ENCODE data around the gene ZNF683.
A peak's percentile ranks its signal among the peaks of the same experiment; 100 is the strongest.
"Not testable (repeated sequence)": the region's sequence is repeated elsewhere in the genome, so short reads cannot be mapped to it uniquely, and the experiment has no call there.

The ZNF683 gene

DNA sequence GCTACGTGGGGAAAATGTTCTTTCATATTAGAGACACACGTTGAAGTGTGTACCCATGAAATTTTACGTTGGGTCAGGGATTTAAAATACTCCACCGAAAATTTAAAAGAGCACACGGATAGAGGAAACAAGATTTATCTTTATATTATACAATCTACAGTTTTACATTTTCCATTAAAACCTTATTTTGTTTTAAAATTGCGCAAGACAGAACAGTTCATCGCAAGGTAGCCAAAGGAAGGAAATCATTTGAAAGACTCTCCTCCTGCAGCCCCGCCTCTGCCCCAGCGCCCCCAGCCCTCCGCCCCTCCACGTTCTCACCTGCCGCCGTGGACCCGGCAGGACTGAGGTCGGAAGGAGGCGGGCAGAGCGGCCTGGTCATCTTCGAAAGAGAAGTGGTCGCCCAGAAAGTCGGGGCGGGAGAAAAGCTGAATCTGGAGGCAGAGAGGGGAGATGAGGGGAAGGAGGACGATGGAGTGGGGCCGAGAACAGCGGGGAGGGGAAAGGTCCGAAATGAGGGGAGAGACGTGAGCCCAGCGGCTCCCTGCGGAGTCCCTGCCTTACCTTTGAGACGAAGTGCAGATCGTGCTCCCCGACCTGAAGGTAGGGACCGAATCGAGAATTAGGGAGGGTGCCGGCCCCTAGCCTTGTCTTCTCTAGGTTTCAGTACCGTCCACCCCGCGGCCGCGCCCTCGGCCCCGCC is 36.6 kb downstream of the ZNF683 start:
- no peak for DNase-seq

DNA sequence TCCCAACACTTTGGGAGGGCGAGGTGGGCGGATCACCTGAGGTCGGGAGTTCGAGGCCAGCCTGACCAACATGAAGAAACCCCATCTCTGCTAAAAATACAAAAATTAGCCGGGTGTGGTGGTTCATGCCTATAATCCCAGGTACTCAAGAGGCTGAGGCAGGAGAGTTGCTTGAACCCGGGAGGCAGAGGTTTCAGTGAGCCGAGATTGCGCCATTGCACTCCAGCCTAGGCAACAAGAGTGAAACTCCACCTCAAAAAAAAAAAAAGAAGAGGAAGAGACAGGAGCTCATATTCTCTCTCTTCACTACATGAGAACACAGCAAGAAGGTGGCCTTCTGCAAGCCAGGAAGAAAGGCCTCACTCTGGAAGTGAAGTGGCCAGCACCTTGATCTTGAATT is 39.2 kb downstream of the ZNF683 start:
- DNase-seq: not testable (repeated sequence)

DNA sequence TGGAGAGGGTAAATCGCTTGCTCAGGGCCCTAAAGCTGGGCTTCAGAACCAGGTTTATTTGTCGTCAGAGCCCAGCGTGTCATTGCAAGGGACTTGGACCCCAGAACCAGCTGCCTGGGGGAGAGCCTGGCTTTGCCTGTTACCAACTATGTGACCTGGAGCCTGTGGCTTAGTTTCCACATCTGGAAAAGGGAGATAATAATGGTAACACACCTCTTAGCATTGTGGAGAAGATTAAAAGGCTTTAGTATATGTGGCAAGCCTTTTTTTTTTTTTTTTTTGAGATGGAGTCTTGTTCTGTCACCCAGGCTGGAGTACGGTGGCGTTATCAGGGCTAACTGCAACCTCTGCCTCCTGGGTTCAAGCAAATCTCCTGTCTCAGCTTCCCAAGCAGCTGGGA is 42.3 kb downstream of the ZNF683 start:
- DNase-seq: no peak

DNA sequence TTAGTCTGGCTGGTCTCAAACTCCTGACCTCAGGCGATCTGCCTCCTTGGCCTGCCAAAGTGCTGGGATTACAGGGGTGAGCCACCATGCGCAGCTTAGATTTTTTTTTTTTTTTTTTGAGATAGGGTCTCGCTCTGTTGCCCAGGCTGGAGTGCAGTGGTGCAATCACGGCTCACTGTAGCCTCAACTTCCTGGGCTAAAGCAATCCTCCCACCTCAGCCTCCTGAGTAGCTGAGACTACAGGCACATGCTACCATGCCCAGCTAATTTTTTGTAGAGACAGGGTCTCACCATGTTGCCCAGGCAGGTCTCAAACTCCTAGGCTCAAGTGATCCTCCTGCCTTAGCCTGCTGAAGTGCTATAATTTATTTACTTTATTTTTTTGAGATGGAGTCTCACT is 43.2 kb downstream of the ZNF683 start:
- not testable (repeated sequence) for DNase-seq

DNA sequence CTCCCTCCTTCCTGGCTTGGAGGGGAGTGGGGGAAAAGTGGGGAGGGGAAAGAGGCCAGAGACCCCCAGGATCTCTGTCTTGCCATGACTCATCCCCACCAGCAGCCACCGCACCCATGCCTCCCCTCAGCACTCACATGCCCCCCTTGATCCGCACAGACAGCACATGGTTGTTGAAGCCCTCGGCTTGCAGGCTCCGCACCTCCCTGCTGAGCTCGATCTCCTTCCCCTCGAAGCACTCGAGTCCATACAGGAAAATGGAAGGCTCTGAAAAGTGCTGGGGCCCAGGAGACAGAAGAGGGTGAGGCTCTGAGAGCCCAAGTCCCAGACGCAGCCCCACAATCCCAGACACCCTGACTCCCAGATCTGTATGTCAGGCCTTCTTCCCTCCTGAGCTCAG is 44.0 kb downstream of the ZNF683 start:
- DNase-seq: no peak

DNA sequence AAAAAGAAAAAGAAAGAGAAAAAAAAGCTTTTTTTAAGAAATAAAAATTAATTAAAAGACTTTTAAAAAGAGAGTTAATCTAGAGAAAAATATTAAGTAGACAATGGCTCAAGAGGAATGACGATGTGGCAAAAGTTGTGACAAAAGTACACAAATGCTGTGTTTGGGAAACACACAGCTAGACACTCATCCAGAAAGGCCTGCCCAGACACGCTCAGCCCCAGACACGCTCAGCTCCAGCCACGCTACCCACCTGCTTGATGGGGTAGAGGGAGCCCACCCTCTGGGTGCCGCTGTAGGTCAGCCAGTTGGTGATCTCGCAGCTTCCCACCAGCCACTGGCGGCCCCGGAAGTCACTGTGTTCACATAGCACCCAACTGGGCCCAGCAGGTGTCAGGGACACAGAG is 44.6 kb downstream of the ZNF683 start:
- peak; percentile 25 for DNase-seq

DNA sequence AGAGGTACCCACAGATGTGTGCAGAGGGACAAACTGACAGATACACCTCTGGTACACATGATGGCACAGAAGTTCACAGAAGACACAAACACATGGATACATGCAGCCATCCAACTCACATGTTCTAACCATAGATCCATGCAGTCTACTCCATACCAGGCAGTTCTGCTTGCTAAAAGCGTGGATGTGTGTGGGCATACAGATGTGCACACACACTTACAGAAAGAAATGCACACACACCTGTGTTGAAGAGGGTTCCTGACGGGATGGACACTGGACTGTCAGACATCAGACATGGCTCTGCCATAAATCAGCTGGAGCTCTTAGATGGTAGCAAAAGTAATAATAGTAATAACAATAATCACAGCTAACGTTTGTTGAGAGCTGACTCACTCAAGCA is 48.0 kb downstream of the ZNF683 start:
- DNase-seq: no peak

DNA sequence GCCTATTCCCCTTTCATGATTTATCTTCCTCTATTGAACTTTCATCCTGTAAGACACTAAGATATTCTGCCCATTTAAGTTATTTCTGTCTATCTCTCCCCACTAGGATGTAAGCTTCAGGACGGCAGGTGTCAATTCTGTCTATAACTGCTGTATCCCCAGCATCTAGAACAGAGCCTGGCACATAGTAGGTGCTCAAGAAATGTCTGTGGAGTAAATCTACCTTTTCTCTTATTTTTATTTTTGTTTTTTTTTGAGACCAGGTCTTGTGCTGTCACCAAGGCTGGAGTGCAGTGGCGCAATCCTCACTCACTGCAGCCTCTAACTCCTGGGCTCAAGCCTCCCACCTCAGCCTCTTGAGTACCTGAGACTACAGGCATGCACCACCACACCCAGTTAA is 49.2 kb downstream of the ZNF683 start:
- no peak for DNase-seq

DNA sequence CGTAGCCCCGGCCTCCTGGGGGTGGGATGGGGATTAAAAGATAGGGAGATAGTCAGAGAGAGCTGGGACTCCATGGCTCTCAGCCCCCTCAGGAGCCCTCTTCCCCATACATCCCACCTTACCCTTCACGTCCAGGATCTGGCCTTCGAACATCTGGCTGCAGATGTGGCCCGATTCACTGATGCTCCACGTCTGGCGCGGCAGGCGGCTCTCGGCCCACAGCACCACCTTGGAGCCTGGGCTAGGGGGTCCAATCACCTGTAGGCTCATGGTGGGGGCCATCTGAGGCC is 50.6 kb downstream of the ZNF683 start:
- DNase-seq: no peak

DNA sequence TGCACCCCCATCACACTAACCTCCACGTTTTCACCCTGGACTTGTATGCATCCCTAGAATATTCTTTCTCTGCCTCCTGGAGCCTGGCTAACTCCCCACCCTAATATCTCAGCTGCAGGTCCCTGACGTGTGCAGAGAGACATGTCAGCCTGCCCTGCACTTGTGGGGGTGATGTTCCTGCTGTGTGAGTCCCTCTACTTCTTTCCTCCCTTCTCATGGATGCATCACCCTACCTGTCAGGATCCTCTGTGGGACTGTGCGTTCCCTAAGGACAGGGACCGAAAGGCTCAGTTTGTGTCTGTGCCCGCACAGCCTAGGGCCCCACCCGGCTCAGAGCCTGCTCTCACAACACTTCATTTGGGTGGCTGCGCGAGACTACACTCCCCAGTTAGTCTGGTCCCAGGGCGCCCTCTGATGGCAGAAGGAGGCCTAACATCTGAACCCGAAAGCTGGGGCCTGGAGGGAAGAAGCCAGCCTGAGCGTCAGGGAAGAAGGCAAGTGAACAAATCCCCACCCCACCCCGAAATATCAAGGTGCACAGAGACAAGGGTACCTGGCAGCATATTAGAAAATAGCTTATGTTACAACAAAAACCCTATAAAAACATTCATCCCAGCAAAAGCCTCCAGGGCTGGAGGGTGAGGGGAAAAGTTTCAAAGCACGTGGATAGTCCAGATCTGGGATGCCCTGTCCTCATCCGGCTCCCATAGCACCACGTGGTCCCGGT is 51.1 kb downstream of the ZNF683 start:
- peak; percentile 72 for DNase-seq

DNA sequence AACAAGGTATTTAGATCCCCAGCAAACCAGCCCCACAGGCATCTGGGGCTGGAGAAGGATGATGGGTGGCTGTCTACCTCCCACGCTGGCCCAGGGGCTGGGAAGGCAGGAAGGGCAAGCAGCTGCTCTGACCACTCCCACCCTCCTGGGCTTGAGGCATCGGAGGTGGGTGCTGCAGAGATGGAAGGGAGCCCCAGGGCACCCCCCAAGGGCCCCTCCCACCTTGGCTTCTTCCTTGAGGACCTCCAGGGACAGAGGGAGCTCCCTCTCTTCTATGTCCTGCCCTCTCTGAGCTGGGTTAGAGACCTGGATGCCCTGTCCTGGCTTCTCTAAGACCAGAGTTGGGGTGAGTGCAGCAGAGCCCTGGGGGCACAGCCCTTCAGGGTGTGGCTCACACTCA is 51.7 kb downstream of the ZNF683 start:
- DNase-seq: no peak

DNA sequence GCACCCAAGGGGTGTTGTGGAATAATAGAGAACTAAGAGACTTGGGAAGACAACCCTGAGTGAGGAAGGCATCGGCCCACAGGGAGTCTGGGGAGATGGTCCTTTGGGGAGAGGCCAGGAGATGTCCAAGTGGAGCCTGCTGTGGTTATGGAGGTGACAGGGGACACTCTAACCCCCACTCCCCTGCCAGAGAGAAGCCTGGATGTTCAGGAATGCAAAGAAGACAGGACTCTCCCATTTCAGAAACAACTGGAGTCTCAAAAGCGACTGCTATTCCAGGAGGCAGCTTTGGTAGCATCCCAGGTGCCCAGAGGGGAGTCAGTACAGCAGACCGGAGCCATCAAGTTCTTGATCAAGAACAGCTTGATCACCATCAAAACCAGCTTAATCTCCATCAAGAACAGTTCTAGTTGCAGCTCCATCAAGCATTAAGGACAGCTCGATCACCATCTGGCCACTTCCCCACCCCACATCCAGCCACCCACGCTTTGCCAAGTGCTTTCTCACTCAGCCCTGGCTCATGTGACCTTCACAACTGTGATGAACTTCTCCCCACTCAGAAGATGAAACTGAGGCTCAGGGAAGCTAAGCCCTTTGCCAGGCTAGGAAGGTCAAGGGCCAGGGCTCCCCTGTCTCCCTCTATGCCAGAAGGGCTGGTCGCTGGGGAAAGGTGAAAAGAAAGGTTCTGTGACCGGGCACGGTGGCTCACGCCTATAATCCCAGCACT is 54.0 kb downstream of the ZNF683 start:
- DNase-seq: no peak

DNA sequence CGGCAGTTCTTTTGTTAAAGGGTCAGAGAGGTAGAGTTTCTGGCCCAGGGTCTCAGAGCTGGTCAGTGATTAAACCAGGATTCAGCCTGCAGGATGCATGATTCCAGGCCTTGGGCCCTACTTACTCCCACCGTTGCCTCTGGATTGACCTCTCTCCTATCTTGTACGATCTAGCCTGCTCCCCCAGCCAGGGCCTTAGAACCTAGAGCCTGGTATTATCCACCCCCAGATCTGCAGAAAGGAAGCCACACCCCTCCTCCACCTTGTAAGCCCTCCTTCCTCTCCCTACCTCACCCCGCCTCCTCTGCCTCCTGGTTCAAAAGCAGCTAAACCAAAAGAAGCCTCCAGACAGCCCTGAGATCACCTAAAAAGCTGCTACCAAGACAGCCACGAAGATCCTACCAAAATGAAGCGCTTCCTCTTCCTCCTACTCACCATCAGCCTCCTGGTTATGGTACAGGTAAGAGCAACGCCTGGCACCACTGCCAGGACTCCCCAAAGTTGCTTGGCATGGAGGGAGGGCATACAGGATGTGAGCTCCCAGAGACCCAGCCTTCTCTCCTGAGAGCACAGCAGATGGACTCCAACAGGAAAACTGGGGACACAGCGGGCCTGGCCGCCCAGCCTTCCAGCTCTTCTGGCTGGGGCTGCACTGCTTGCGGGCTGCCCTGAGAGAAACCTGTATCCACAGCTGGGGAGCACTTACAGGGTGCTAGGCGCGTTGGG is 54.8 kb downstream of the ZNF683 start, which contains the start of gene CD52:
Gene CD52, plus strand, starts transcription at position 347 of the 726 bp plus-strand sequence. Its CDS starts 60 bp downstream, at position 407.
- DNase-seq: no peak

DNA sequence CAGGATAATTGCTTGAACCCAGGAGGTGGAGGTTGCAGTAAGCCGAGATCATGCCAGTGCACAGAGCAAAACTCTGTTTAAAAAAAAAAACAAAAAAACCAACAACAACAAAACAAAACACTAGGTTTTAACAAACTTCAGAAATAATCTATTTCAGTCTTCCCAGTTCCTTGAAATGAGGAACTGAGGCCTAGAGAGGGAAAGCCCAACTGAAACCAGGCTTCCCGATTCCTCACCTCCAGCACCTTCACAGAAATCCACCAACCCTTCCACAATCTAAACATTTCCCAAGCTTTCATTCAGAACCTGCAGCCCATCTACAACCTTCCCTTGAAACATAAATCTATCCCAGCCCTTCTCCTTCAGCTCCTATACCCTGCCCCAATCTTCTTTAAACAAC is 55.4 kb downstream of the ZNF683 start:
- no peak for DNase-seq

DNA sequence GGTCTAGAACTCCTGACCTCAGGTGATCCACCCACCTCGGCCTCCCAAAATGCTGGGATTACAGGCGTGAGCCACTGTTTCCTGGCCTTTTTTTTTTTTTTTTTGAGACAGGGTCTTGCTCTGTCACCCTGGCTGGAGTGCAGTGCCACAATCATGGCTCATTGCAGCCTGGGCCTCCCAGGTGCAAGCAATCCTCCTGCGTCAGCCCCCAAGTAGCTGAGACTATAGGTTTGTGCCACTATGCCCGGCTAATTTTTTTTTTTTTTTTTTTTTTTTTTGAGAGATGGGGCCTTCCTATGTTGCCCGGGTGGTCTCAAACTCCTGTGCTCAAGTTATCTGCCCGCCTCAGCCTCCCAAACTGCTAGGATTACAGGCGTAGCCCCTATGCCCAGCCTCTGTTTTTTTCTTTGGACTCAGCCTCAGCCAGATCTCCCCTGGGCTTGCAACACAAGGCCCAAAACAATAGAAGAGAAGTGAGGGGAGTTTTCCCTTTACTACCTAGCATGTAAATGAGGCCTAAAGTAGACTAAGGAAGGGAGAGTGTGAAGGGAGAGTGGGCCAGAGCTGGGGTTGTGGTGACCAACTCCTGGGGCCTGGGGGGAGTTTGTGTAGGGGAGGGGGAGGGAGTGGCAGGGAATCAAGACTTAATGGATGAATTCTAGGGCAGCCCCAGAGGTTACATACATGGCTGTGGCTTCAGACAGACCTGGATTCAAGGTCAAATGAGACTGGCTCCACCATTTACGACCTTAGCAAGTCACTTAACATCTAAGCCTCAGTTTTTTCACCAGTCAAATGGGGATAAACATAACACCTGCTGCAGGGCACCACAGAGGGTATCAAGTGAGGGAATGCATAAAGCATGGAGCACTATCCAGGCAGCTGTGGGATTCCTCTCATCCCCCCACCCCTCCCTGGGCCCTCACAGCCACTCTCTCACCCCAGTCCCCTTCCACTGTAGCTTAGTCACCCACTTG is 56.4 kb downstream of the ZNF683 start:
- no peak for DNase-seq

DNA sequence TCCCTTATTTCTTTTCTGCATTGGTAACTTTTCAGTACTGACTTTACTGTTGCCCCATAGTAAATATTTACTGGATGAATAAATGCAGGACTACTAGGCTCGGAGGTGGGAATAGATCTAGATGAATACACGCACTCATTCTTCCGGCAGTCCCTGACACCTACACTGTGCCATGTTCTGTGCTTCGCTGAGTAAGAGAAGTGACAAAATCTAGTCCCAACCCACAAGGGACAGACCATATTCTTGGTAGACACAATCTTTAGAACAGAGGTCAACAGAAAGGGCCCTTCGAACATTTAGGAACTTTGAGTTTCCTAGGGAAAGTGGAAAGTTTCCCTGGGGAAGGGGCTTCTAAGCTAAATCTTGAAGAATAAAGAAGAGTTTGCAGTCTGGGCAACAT is 58.0 kb downstream of the ZNF683 start:
- no peak for DNase-seq
